OCI-LY7 (cell line): ENCODE measurements around the gene DIPK1B.

Source experiments
- EZH2phosphoT487 ChIP-seq: fragments of 200-600 bp; sonication (generic); IDR thresholded peaks from 2 replicates; pipeline ENCODE4 v1.6.1; 2018; ENCODE audit warnings: low read depth, borderline replicate concordance, mild to moderate bottlenecking, mixed run types, antibody characterized with exemption, low read length, moderate library complexity, mixed read lengths
- TF ChIP-seq, protein P1 (sequence below): fragments of 200-600 bp; sonication (generic); conservative IDR thresholded peaks from 2 replicates; pipeline ENCODE4 v1.5.1; 2014; ENCODE audit warnings: mild to moderate bottlenecking, antibody characterized with exemption, low read length, moderate library complexity, mixed read lengths

DNA sequence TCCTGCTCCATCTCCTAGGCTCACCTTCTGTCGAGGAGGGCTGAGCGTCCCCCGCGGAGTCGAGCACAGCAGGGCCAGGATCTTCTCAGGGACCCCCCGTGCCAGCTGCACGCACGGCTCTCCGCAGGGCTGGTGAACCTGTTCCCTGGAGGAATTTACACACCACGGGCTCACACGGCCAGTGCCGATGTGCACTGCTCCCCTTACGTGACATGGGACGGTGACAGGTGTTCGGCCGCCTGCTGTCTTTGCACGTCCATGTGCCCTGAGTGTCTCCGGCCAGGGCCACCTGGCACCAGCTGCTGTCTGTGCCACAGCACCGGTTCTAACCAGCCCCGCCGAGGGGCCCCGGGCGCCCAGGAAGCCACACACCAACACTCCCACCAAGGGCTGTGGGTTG is 16.4 kb upstream of the DIPK1B start:
- TF ChIP-seq, protein P1, sequence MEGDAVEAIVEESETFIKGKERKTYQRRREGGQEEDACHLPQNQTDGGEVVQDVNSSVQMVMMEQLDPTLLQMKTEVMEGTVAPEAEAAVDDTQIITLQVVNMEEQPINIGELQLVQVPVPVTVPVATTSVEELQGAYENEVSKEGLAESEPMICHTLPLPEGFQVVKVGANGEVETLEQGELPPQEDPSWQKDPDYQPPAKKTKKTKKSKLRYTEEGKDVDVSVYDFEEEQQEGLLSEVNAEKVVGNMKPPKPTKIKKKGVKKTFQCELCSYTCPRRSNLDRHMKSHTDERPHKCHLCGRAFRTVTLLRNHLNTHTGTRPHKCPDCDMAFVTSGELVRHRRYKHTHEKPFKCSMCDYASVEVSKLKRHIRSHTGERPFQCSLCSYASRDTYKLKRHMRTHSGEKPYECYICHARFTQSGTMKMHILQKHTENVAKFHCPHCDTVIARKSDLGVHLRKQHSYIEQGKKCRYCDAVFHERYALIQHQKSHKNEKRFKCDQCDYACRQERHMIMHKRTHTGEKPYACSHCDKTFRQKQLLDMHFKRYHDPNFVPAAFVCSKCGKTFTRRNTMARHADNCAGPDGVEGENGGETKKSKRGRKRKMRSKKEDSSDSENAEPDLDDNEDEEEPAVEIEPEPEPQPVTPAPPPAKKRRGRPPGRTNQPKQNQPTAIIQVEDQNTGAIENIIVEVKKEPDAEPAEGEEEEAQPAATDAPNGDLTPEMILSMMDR: no peak
- TF ChIP-seq EZH2phosphoT487: no peak
